Measurements from ENCODE around the gene EFHD1. TPM values are rescaled to one million over a fixed set of nuclear protein-coding genes. Genes with fewer than 3 reads are reported as not detected.

EFHD1 gene
- total and polyA plus RNA-seq, 2 of the 13 experiments (the other 11 are each of a cell fraction or from before 2014, with no cell fraction given) = 0.09 TPM; not detected in 1

- FAIRE-seq (no peak), ATAC-seq (no peak), DNase-seq (ENCODE audit: low spot score) (no peak)
- no peaks in the 10 kb centered on the region; a peak in 1 of 5 replicates for H3K27me3 ChIP-seq (ENCODE audit: control insufficient read depth in 1 of 2, insufficient read depth in 2 of 2, low read length in 2 of 2)
- H3K4me3 ChIP-seq (replicated peaks in 1 of 3; ENCODE audit: insufficient read depth in 1 of 3, low read depth in 2 of 3, low read length in 3 of 3) = no peak overlapping the region
- no TSS peak for BruUV-seq (replicated peaks)
- H3K27ac ChIP-seq (ENCODE audit: extremely low read length, insufficient read depth, low read length) = no peak overlapping the region
- ChIA-PET CTCF (ENCODE audit: low intra/inter-chr PET ratio, low total read pairs) (no interaction called here), POLR2A (no interaction called here)
- H3K4me1 ChIP-seq (ENCODE audit: insufficient read depth, low read length) = no peaks in the 10 kb centered on the region
- no peaks in the 10 kb centered on the region for H3K36me3 ChIP-seq (replicated peaks in 1 of 2; ENCODE audit: control insufficient read depth in 1 of 2, insufficient read depth in 2 of 2, low read length in 2 of 2)
- no peak overlapping the region for H3K4me2 ChIP-seq (ENCODE audit: low read depth, low read length)
- WGBS (ENCODE audit: low lambda C conversion rate) = 74% methylated on average over 11 of the region's 11 CpGs
- in situ Hi-C loops (cut with HindIII; ENCODE audit: extremely low pct_ligation_motif_present, low pct_unique_long_range_greater_than_20kb) = no loop called here
- H3K9ac ChIP-seq (ENCODE audit: insufficient read depth, low read depth, low read length) = no peak overlapping the region
- intact Hi-C loops (cut with micrococcal nuclease; ENCODE audit: unreplicated experiment) = no loop called here
- H2AFZ ChIP-seq (ENCODE audit: low read length) = no peak overlapping the region
- TF ChIP-seq ZNF441 (CRISPR knock-in tag; IDR thresholded peaks at IDR 0.05; ENCODE audit: borderline replicate concordance) (no peak), PAX8 (CRISPR knock-in tag; IDR thresholded peaks at IDR 0.05; ENCODE audit: borderline replicate concordance) (no peak), TBL1XR1 (IDR thresholded peaks at IDR 0.05; ENCODE audit: borderline replicate concordance, low read length, partially characterized antibody) (no peak), MIXL1 (CRISPR knock-in tag; IDR thresholded peaks at IDR 0.05) (no peak), ZNF263 (CRISPR knock-in tag; IDR thresholded peaks at IDR 0.05) (no peak), ZNF607 (CRISPR knock-in tag; IDR thresholded peaks at IDR 0.05; ENCODE audit: borderline replicate concordance) (no peak), CERS6 (CRISPR knock-in tag; IDR thresholded peaks at IDR 0.05) (no peak), ZNF552 (CRISPR knock-in tag; IDR thresholded peaks at IDR 0.05; ENCODE audit: borderline replicate concordance) (no peak), ZNF354B (CRISPR knock-in tag; IDR thresholded peaks at IDR 0.05) (no peak), POLR2G (IDR thresholded peaks at IDR 0.05; ENCODE audit: low read depth, low read length) (no peak), MLLT10 (CRISPR knock-in tag; IDR thresholded peaks at IDR 0.05) (no peak)
- H3K79me2 ChIP-seq (ENCODE audit: insufficient read depth, low read length) = no peaks in the 10 kb centered on the region
- H4K20me1 ChIP-seq (ENCODE audit: insufficient read depth, low read length) = no peaks in the 10 kb centered on the region
- H3K9me3 ChIP-seq (ENCODE audit: low read length) = no peaks in the 10 kb centered on the region
Measured at GRCh38 chr2:232641153-232641848, 7.9 kb downstream of the EFHD1 start.

Measured in HepG2 (cell line).